Measurements from ENCODE around the gene DNAAF5.

DNA sequence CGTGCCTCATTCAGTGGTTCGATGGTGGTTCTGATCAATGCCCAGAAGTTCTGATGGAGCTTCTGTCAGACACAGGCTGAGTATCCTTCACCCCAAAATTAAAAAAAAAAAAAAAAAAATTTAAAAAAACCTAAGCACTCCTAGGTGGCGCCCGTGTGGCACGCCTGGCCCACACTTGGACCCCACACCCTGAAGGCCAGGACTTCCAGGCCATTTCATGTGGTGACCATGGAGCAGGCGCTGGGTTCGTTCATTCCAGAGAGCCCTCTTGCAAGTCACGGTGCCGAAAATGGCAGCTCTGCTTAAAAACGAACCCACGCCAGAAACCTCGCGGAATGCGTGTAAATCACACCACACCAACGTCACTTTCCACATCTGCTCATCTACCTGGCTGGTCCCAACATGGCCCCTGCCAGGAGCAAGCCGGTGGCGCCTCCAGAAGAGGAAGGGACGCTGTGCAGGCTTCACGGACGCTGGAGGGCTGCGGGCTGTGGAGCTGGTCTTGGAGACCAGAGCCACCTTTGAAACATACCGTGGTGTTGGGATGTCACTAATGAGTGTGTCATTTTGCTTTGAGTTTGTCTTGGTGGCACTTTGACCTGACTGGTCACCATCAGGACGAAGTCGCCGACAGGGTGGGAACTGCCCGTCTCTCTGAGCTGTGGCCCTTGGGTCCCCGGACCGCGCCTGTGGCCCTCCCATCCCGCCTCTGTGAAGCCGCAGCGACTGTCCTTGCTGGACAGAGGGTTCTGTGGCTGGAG lies 46.5 kb downstream of the DNAAF5 start:
- TF ChIP-seq, protein P1, sequence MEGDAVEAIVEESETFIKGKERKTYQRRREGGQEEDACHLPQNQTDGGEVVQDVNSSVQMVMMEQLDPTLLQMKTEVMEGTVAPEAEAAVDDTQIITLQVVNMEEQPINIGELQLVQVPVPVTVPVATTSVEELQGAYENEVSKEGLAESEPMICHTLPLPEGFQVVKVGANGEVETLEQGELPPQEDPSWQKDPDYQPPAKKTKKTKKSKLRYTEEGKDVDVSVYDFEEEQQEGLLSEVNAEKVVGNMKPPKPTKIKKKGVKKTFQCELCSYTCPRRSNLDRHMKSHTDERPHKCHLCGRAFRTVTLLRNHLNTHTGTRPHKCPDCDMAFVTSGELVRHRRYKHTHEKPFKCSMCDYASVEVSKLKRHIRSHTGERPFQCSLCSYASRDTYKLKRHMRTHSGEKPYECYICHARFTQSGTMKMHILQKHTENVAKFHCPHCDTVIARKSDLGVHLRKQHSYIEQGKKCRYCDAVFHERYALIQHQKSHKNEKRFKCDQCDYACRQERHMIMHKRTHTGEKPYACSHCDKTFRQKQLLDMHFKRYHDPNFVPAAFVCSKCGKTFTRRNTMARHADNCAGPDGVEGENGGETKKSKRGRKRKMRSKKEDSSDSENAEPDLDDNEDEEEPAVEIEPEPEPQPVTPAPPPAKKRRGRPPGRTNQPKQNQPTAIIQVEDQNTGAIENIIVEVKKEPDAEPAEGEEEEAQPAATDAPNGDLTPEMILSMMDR (IDR thresholded peaks at IDR 0.05): no peak
- no peak for TF ChIP-seq POLR2A (IDR thresholded peaks at IDR 0.05)
- TF ChIP-seq POLR2AphosphoS5 (IDR thresholded peaks at IDR 0.05): no peak
- TF ChIP-seq EP300 (IDR thresholded peaks at IDR 0.05): no peak

Measured in suprapubic skin (tissue), 4 donors.